H1 (cell line): ENCODE measurements around the gene CIB4. TPM values are rescaled to one million over a fixed set of nuclear protein-coding genes. Genes with fewer than 3 reads are reported as not detected.

Experiments used
- SP1 ChIP-seq: IDR thresholded peaks from 2 replicates; pipeline ENCODE4 v1.6.1; 2011; ENCODE audit warnings: low read depth, low read length
- polyA plus RNA-seq, 7 experiments: library from polyadenylated mRNA; depleted of rRNA in 3 of 7; stranded (reverse) in 5 of 7; unstranded in 2 of 7; fragments of >200 nt in 5 of 7; fragments of 200-250 nt in 2 of 7; gene quantifications; 1 replicate in 5 of 7; 2 replicates in 1 of 7; 4 replicates in 1 of 7; pipeline versions ENCODE4 v1.2.1 to v1.2.3, GENCODE V29; 2011 to 2013; ENCODE audit warnings: missing spikeins in 2 of 7, mixed read lengths in 2 of 7
- total RNA-seq: library from RNA; stranded (reverse); fragmentation: NEBNext Ultra II Directional; extraction: Animal tissue kit (Norgen Biotek cat#: 25700); gene quantifications from 2 replicates; pipeline ENCODE4 v1.2.1, GENCODE V29; 2021

The CIB4 gene
- total and polyA plus RNA-seq, 2 of the 8 experiments (the other 6 are each of a cell fraction or from before 2014, with no cell fraction given) = not detected

DNA sequence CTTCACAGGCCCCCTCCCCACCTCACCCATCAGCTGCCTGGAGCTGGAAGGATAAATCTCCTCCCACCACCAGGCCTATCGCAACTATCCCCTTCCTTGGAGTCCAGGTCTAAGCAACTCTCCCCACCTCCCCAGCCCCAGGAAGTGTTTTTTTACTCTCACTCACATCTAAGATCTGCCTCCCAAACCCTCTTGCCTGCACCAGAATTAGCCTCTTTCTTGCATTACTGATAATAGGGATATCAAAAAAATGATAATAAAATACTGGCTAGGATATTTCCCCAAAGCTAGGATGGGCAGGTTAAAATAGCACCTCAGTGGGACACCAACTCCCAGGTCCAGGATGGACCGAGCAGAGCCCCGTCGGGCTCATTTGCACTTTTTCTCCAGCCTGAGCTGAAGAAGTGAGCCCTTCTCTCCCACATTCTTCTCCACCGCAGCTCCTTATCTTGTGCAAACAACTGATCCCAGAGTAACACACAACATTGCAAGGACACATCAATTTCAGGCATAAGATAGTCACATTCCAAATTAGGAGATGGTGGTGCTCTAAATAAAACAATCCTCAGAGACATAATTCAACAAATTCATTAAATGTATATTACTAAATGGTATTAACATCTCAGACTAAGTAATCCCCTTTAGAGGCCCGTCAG is 17.7 kb upstream of the CIB4 start (continued):
- TF ChIP-seq SP1 = no peak
